NCI-H526 (cell line): ENCODE data around the gene GBP5.
"Not testable (repeated sequence)": the region's sequence is repeated elsewhere in the genome, so short reads cannot be mapped to it uniquely, and the experiment has no call there.

ENCODE experiments used
- DNase-seq, 2 experiments: peaks; one replicate each; lab custom pipeline; 2025; lab: John Stamatoyannopoulos, UW

Gene GBP5

DNA sequence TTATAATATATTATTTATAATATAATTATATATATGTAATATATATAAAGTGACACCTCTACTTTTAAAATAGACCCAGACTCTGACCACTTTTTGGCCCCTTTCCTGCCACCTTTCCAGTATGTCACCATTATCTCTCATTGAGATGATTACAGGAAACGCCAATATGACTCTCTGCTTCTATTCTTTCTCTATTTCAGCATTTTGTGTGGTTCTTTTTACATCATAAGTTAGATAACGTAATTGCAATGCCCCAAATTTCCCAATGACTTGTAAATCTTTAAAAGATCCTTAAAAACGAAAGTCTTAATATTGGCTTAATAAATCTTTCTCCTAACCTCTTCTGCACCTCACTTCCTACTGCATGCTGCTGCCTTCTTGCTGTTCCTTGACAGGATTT is 8.1 kb upstream of the GBP5 start:
- no peak for DNase-seq

- DNase-seq, result no peak
Measured at GRCh38 chr1:89279011-89279466, 6.4 kb upstream of the GBP5 start.

GRCh38 chr1:89277725-89278124 is 5.1 kb upstream of the GBP5 start:
- DNase-seq, result no peak

- no peak for DNase-seq
Measured at GRCh38 chr1:89276690-89277089, 4.0 kb upstream of the GBP5 start.

- no peak for DNase-seq
Measured at GRCh38 chr1:89274411-89274857, 1.8 kb upstream of the GBP5 start.

GRCh38 chr1:89273324-89273778 is 691 bp upstream of the GBP5 start:
- no peak for DNase-seq

DNA sequence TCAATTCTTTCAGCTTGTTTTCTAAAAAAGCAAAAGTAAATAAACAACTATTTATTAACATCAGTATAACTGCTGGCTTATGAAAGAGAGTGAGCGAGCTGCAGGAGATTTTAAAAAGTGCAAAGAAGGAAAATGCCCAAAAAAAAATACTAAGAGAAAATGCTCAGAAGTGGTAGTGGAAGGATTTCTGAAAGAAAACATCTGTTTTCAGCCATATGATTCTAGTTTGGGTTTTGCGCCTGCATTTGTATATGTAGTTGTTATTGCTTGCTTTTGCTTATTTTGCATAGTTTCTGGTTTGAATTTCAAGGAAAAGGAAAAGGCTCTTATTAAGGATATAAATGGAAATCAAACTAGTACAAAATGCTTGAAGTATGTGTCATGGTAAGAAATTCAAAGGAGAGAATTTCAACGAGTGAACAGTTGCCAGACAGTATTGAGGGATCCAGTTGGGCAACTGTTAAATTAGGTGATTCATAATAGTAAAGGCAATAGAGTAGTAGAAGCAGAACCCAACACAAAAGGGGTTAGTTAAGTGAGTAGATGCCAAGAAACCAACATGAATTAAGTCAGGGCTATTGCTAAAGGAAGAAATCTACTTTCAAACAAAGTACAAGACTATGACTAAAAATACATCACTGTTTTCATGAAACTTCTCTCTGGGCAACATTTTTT is 1.2 kb downstream of the GBP5 start:
- no peak for DNase-seq

DNA sequence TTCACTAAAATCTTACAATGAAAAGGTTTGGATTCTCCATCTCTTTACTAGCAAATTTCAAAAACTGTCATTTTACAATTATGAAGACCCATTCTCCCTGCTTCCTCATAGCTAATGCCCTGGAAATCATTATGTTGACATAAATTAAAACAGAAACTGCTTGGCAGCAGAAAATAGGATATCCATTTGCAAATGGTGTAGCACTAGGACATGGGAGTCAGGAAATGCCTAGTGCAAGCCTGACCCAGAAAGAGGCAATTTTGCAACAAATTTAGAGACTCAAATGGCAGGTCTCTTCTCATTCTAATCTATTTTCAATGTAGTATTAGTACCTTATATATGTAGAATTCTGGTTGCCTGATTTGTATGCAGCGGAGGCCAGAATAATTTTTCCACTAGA is 2.2 kb downstream of the GBP5 start:
- no peak for DNase-seq

GRCh38 chr1:89269277-89269676 is 3.4 kb downstream of the GBP5 start:
- DNase-seq, result no peak

DNA sequence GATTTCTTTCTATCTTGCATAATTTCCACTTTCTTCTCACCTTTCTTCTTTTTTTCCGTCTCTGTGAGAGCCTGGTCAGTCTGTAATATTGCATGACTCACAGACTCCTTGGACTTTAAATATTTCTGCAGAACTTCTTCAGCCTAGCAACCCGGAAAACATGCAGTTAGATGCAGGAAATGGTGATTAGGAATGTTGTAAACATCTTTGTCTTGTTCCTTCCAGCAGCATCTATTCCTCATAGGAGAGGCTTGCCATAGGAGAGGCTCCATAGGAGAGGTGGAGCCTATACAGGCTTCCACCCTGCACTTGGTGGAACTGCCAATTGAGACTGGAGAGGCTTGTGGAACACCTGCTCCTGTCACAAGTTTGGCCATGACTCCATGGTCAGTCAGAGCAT is 10.0 kb downstream of the GBP5 start:
- no peak for DNase-seq

GRCh38 chr1:89261926-89262515 is 10.6 kb downstream of the GBP5 start:
- DNase-seq, result no peak

- no peak for DNase-seq
Measured at GRCh38 chr1:89260566-89261255, 11.9 kb downstream of the GBP5 start.

GRCh38 chr1:89260042-89260441 is 12.6 kb downstream of the GBP5 start:
- DNase-seq, result no peak

GRCh38 chr1:89259283-89259971 is 13.2 kb downstream of the GBP5 start:
- DNase-seq, result no peak

DNA sequence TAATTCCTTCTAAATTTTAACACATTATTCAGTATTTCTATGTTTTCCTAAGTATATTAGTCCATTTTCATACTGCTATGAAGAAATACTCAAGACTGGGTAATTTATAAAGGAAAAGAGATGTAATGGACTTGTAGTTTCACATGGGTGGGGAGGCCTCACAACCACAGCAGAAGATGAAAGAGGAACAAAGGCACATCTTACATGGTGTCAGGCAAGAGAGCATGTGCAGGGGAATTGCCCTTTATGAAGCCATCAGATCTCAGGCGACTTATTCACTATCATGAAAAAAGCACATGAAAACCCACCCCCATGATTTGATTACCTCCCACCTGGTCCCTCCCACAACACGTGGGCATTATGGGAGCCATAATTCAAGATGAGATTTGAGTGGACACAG is 15.6 kb downstream of the GBP5 start:
- no peak for DNase-seq

GRCh38 chr1:89255581-89255980 is 17.1 kb downstream of the GBP5 start:
- DNase-seq, result not testable (repeated sequence)

- peak; percentile 18 to 24 for DNase-seq
Measured at GRCh38 chr1:89254658-89255287, 17.9 kb downstream of the GBP5 start.

GRCh38 chr1:89243046-89243445 is 29.6 kb downstream of the GBP5 start:
- DNase-seq, result no peak
